H1 (cell line): ENCODE data around the gene SIGLEC11. TPM values are rescaled to one million over a fixed set of nuclear protein-coding genes. Genes with fewer than 3 reads are reported as not detected.

Experiments used
- BACH1 ChIP-seq: IDR thresholded peaks from 2 replicates; pipeline ENCODE4 v1.6.1; 2012; ENCODE audit warnings: low read length, improper control_type of control experiment
- CTBP2 ChIP-seq: IDR thresholded peaks from 2 replicates; pipeline ENCODE4 v1.7.0; 2011; ENCODE audit warnings: borderline replicate concordance, mild to moderate bottlenecking, moderate library complexity, mixed read lengths, low read length; ENCODE audit not compliant: insufficient read depth, insufficient read length
- MAX ChIP-seq: IDR thresholded peaks from 2 replicates; pipeline ENCODE4 v1.6.1; 2012; ENCODE audit warnings: inconsistent platforms
- PHF8 ChIP-seq: fragments of 200-600 bp; sonication (generic); conservative IDR thresholded peaks from 2 replicates; pipeline ENCODE4 v1.7.1; 2012; ENCODE audit warnings: low read depth, mild to moderate bottlenecking, inconsistent platforms, low read length, moderate library complexity
- SP1 ChIP-seq: IDR thresholded peaks from 2 replicates; pipeline ENCODE4 v1.6.1; 2011; ENCODE audit warnings: low read depth, low read length
- TEAD4 ChIP-seq: IDR thresholded peaks from 2 replicates; pipeline ENCODE4 v1.6.1; 2012; ENCODE audit warnings: low read depth, low read length, inconsistent platforms, mixed read lengths
- polyA plus RNA-seq, 7 experiments: library from polyadenylated mRNA; depleted of rRNA in 3 of 7; stranded (reverse) in 5 of 7; unstranded in 2 of 7; fragments of >200 nt in 5 of 7; fragments of 200-250 nt in 2 of 7; gene quantifications; 1 replicate in 5 of 7; 2 replicates in 1 of 7; 4 replicates in 1 of 7; pipeline versions ENCODE4 v1.2.1 to v1.2.3, GENCODE V29; 2011 to 2013; ENCODE audit warnings: missing spikeins in 2 of 7, mixed read lengths in 2 of 7
- total RNA-seq: library from RNA; stranded (reverse); fragmentation: NEBNext Ultra II Directional; extraction: Animal tissue kit (Norgen Biotek cat#: 25700); gene quantifications from 2 replicates; pipeline ENCODE4 v1.2.1, GENCODE V29; 2021
- TF ChIP-seq, protein P1 (sequence below): fragments of 300-600 bp; sonication (generic); IDR thresholded peaks from 2 replicates; pipeline ENCODE4 v1.7.1; 2012; ENCODE audit warnings: low read length, moderate library complexity, mild to moderate bottlenecking, inconsistent platforms; ENCODE audit not compliant: insufficient replicate concordance
- TF ChIP-seq, protein P2 (sequence below), 3 experiments: IDR thresholded peaks; 1 replicate in 2 of 3; 2 replicates in 1 of 3; pipeline versions ENCODE4 v1.5.1 to v1.6.1; 2011; ENCODE audit warnings: low read length in 3 of 3, mild to moderate bottlenecking in 3 of 3, inconsistent platforms in 2 of 3, low read depth in 1 of 3, moderate library complexity in 1 of 3; ENCODE audit not compliant: insufficient read depth in 1 of 3; ENCODE audit errors: control extremely low read depth in 1 of 3

The SIGLEC11 gene
- total and polyA plus RNA-seq, 2 of the 8 experiments (the other 6 are each of a cell fraction or from before 2014, with no cell fraction given), result 0.18 TPM; not detected in 1

DNA sequence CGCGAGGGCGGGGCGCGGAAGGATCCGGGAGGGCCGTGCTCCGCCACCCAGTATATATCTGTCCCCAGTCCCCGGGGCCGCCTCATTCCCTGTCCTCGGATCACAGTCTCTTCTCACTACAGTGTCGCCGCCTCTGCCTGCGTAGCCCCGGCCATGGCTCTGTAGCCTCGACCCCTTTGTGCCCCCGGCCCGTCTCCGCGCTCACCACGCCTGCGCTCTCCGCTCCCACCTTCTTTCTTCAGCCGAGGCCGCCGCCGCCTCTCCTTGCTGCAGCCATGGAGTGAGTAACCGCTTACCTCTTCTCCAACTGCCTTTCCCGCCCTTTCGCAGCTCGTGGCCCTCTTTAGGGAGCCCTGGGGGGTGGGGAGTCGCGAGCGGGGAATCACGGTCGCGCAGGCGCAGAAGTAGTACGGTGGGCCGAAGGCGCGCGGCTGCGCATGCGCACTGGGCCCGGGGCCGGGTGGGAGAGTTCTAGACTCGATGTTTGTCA lies 31.8 kb downstream of the SIGLEC11 start, which contains the start of the genes ATF5 and NUP62 (continued):
- TF ChIP-seq, protein P1, sequence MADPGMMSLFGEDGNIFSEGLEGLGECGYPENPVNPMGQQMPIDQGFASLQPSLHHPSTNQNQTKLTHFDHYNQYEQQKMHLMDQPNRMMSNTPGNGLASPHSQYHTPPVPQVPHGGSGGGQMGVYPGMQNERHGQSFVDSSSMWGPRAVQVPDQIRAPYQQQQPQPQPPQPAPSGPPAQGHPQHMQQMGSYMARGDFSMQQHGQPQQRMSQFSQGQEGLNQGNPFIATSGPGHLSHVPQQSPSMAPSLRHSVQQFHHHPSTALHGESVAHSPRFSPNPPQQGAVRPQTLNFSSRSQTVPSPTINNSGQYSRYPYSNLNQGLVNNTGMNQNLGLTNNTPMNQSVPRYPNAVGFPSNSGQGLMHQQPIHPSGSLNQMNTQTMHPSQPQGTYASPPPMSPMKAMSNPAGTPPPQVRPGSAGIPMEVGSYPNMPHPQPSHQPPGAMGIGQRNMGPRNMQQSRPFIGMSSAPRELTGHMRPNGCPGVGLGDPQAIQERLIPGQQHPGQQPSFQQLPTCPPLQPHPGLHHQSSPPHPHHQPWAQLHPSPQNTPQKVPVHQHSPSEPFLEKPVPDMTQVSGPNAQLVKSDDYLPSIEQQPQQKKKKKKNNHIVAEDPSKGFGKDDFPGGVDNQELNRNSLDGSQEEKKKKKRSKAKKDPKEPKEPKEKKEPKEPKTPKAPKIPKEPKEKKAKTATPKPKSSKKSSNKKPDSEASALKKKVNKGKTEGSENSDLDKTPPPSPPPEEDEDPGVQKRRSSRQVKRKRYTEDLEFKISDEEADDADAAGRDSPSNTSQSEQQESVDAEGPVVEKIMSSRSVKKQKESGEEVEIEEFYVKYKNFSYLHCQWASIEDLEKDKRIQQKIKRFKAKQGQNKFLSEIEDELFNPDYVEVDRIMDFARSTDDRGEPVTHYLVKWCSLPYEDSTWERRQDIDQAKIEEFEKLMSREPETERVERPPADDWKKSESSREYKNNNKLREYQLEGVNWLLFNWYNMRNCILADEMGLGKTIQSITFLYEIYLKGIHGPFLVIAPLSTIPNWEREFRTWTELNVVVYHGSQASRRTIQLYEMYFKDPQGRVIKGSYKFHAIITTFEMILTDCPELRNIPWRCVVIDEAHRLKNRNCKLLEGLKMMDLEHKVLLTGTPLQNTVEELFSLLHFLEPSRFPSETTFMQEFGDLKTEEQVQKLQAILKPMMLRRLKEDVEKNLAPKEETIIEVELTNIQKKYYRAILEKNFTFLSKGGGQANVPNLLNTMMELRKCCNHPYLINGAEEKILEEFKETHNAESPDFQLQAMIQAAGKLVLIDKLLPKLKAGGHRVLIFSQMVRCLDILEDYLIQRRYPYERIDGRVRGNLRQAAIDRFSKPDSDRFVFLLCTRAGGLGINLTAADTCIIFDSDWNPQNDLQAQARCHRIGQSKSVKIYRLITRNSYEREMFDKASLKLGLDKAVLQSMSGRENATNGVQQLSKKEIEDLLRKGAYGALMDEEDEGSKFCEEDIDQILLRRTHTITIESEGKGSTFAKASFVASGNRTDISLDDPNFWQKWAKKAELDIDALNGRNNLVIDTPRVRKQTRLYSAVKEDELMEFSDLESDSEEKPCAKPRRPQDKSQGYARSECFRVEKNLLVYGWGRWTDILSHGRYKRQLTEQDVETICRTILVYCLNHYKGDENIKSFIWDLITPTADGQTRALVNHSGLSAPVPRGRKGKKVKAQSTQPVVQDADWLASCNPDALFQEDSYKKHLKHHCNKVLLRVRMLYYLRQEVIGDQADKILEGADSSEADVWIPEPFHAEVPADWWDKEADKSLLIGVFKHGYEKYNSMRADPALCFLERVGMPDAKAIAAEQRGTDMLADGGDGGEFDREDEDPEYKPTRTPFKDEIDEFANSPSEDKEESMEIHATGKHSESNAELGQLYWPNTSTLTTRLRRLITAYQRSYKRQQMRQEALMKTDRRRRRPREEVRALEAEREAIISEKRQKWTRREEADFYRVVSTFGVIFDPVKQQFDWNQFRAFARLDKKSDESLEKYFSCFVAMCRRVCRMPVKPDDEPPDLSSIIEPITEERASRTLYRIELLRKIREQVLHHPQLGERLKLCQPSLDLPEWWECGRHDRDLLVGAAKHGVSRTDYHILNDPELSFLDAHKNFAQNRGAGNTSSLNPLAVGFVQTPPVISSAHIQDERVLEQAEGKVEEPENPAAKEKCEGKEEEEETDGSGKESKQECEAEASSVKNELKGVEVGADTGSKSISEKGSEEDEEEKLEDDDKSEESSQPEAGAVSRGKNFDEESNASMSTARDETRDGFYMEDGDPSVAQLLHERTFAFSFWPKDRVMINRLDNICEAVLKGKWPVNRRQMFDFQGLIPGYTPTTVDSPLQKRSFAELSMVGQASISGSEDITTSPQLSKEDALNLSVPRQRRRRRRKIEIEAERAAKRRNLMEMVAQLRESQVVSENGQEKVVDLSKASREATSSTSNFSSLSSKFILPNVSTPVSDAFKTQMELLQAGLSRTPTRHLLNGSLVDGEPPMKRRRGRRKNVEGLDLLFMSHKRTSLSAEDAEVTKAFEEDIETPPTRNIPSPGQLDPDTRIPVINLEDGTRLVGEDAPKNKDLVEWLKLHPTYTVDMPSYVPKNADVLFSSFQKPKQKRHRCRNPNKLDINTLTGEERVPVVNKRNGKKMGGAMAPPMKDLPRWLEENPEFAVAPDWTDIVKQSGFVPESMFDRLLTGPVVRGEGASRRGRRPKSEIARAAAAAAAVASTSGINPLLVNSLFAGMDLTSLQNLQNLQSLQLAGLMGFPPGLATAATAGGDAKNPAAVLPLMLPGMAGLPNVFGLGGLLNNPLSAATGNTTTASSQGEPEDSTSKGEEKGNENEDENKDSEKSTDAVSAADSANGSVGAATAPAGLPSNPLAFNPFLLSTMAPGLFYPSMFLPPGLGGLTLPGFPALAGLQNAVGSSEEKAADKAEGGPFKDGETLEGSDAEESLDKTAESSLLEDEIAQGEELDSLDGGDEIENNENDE, result no peak
- TF ChIP-seq, protein P2, sequence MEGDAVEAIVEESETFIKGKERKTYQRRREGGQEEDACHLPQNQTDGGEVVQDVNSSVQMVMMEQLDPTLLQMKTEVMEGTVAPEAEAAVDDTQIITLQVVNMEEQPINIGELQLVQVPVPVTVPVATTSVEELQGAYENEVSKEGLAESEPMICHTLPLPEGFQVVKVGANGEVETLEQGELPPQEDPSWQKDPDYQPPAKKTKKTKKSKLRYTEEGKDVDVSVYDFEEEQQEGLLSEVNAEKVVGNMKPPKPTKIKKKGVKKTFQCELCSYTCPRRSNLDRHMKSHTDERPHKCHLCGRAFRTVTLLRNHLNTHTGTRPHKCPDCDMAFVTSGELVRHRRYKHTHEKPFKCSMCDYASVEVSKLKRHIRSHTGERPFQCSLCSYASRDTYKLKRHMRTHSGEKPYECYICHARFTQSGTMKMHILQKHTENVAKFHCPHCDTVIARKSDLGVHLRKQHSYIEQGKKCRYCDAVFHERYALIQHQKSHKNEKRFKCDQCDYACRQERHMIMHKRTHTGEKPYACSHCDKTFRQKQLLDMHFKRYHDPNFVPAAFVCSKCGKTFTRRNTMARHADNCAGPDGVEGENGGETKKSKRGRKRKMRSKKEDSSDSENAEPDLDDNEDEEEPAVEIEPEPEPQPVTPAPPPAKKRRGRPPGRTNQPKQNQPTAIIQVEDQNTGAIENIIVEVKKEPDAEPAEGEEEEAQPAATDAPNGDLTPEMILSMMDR (IDR thresholded peaks at IDR 0.05; ENCODE audit: control extremely low read depth in 1 of 3, insufficient read depth in 1 of 3, low read depth in 1 of 3, low read length in 3 of 3), result peak in 1 of 3 experiments; percentile 4; a peak in 1 of 4 replicates
- TF ChIP-seq PHF8 (peak; percentile 89), TEAD4 (no peak), SP1 (peak; percentile 10; the same call in 1 of the 2 replicates), MAX (peak; percentile 95), BACH1 (peak; percentile 55), CTBP2 (no peak)
